GM18873 (cell line): ENCODE results near the gene SLC26A4.

Experiments used
- ATAC-seq: cut with Tn5 transposase; IDR thresholded peaks from one replicate; pipeline ENCODE4 v1.9.1; 2021; ENCODE audit warnings: mild to moderate bottlenecking, moderate library complexity, moderate number of reproducible peaks; ENCODE audit not compliant: unreplicated experiment, low FRiP score

The SLC26A4 gene

DNA sequence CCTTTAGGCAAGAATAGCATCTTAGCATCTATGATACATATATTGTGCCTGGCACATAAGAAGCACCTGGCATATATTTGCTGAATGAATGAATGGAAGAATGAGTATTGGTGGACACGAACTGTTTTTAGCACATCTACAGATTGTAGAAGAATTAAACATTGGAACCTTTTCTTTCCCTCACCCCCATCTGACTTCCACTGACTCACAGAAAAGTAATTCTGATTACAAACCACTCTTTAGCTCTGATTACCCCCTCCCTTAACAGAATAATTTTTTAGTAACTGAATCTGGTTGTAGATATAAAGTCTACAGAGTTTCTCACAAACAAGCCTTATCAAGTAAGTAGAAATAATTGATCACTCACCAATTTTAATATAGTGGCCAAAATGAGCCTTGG lies 31.9 kb downstream of the SLC26A4 start:
- ATAC-seq: no peak

DNA sequence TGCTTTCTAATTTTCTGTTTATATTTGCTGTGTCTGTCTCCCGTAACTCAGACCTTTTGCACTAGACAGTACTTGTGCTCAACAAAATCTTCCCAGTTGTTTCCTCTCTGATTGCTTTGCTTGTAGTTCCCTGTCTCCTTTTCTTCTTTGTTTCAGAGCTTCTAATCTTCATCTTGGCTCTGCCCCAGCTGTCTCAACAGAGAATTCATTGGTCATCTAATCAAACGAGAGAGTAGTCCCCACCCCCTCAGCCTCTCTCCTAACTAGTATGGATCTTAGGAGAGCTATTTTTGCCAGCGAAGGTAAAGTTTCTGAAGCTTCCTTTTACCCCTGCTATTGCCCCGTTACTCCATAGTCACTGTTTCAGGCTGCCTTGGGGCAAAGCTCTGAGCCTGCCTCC lies 32.8 kb downstream of the SLC26A4 start:
- no peak for ATAC-seq

DNA sequence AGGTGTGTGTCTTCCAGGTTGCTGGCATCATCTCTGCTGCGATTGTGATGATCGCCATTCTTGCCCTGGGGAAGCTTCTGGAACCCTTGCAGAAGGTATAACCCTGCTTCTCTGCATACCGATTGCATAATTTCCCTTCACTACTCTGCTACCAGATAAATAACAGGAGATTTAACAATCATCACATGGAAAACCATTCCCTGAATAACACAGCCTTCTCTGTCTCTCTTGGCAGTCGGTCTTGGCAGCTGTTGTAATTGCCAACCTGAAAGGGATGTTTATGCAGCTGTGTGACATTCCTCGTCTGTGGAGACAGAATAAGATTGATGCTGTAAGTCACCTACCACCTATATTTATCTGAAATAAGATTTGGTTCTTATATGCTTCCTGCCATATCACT lies 33.8 kb downstream of the SLC26A4 start:
- no peak for ATAC-seq

DNA sequence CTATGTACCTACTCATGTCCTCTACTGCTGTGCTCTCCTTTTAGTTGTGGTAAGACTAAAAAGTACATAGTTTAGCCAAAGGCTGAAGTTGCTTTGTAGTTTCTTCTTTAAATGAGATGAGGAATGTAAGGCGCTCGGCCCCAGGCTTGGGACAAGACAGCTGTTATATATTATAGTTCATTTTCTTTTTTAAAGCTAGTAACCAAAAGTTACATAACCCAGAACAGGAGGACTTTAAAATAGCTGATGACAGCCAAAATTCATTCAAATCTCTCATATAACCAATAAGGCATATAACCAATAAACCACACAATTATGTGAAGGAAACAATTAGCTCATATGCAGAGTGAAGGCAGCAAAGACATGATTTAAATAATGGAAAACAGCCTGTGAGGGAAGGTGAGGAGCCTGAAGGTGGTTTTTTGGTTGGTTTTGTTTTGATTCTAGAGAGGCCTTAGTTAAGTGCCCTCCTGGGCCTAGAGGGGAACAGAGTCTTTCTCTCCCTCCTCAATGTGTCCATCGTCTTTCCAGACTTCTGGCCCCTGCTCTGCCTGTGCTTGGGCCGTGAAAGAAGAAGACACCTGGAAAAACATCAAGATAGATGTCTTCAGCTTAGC lies 35.8 kb downstream of the SLC26A4 start:
- no peak for ATAC-seq

DNA sequence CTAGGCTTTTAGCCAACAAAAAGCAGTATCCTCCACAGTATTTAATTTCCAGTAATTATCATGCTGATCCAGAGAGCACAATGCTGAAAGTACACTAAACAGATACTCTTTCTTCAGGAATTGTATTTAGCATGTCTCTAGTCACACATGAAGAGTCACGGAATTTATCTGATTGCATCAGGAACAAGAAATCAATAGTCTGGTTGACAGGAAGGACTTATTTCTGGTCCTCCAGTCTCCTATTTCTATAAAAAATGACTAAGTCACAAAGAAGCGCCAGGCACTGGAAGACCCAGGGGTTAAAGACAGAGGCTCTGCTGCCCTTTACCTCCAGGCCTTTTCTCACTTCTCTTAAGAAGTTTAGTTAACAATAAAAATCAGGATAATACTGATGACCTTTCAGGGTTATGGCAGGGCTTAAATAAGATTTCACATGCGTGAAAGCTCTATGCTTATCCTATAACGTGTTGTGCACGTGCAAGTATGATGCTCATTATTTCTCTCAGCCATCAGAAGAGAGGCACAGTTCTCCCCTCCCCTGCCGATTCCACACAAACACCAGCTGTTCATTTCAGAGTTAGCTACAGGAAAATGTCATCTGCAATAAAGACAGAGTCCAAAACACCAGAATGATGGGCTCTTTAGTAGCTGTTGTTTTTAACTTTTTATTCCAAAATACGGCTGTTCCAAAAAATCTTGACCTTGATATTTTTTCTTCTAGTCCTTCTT lies 36.9 kb downstream of the SLC26A4 start:
- ATAC-seq: no peak

DNA sequence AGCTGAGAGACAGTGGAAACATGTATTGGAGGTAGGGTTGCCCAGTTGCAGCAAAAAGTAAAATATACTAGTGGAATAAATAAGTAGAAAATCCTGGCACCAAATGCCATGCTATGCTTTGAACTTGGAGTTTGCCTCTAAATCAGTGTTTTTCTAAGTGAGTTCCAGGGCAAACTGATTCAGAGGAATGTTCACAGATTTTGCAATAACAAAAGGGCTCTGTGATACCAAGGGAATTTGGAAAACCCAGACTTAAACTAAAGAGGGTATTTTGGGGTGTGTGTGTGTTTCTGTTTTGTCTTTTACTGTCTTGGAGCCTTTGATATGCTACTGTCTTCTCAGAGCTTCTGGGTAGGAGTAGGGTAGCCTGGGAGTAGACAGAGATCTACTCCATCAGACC lies 39.9 kb downstream of the SLC26A4 start:
- ATAC-seq: no peak

DNA sequence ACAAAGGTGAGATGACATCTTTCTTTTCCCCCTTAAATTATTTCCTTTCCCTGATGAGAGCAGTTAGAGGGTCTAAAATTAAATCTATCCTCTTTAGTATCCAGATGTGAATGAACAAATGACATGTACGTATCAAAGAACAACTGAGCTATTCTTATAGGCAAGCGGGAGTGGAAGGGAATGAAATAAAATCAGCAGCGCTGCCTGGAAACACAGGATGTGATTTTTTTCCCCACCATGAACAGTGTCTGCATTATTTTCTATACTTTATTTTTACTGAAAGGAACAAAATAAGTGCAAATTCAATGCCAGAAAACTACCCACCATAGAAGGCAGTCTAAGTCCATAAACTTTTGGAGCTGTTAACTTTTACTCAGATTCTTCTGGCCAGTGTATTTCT lies 40.6 kb downstream of the SLC26A4 start:
- no peak for ATAC-seq

DNA sequence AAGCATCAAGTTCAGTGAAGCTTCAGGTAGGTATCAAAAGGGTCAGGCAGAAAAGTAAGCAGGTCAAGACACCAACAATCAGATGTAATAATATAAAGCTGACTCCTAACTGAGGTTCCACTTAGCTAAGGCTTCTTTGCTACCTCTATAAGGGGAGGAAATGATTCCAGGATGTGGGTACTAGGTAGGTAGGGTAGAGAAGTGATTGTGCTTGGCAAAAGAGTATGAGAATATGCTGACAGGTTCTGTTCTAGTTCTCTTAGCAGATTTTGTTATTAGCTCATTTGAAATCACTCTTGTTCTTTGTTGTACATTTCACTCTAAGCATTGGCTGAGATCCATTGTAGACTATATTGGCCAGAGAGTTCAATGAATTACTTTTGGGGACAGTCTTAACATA lies 42.6 kb downstream of the SLC26A4 start:
- ATAC-seq: no peak

DNA sequence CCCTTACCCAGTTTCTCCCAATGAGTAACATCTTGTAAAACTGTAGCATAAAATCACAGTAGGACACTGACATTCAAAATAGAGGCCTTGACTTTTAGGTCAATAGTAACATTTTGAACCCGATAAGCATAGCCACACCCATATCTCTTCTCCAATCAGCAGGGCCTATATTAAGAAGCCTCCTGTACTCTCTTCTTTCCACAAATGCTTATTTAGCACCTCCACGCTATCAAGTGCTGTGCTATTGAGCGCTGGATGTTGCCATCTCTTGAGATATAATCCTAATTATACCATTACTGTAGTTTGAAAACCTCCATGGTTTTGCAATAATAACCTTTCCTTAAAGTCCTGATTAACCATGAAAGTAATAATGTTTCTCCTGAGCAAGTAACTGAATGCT lies 43.2 kb downstream of the SLC26A4 start:
- ATAC-seq: no peak

DNA sequence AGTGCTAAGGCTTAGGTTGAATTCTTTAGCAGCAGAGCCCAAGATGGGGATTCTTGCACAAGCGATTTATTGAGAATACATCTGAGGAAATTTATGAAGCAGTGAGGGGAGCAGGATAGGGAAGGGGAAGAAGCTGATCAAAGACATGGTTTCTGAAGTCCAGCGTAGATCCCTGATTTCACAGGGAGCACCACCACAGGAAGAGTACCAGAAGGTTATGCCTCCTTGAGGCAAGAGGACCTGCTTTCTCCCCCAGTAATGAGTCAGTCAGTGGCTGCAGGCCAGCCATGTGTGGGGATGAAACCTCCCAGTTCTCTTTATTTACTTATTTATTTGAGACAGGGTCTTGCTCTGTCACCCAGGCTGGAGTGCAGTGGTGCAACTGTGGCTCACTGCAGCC lies 48.3 kb downstream of the SLC26A4 start:
- ATAC-seq: no peak

DNA sequence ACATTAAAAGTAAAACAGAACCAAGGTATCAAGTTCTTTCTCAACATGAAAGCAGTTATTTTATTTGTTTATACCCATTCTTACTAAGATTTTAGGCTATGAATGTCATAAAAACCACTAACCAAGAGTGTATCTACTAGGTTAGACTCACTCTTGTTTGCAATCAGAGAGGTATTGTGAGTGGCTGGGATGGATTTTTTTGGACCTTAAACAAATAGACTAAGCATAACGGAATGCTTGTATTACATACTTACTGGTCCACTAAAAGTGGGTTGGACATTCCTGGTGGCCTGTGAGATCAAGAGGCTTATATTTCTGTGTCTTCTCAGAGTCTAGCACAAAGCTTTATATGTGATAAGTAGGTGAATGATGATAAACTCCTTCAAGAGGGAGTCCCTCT lies 50.7 kb downstream of the SLC26A4 start:
- no peak for ATAC-seq

DNA sequence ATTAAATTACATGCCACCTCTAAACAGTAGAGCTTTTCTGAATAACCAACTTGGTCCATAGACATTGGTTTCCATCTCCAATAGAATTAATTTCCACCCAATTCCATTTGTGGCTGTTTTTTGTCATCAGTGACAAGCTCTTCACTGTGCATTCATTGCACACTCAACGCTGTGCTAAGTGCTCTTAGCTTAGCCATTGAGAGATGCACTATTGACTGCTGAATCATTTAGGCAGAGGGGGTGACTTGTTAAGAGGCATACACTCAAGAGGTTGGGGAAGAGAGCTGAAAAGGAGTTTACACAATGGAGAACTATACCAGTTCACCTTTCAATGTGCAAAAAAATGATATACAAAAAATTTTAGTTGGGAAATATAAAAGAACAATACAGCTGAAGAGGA lies 51.4 kb downstream of the SLC26A4 start:
- ATAC-seq: no peak

DNA sequence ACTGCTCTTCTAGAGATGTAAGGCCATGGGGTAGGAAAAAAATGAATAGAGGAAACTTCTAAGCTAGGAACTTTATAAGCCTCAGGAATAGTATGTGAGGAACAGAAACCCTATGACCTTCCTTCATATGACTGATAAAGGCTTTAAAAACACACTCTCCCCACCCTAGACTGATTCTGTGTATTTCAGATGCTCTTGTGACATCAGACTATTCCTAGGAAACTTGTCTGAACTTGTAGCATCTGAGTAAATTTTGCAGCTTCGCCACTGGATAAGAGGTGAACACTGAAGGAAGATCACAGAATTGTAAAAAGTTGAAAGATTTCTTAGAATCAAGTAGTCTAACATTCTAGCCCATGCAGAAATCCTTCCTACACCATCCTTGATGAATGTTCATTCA lies 52.3 kb downstream of the SLC26A4 start:
- ATAC-seq: no peak

DNA sequence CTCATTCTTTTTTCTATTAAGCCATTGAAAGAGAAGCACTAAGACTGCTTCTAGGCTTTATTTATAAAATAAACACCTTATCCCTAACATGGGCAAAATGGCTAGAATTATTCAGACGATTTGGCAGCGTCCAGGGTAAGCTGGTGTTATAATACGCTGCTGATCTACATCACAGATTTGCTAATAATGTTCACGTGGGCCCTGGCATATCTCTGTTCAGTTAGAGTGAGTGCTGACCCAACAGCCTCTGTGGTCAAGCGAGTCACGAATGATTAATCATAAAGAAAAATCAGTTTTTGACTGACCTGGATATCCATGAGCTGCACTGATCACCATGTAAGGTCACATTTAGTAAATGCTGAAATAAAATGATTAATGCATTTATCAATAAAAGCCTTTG lies 54.9 kb downstream of the SLC26A4 start:
- no peak for ATAC-seq

DNA sequence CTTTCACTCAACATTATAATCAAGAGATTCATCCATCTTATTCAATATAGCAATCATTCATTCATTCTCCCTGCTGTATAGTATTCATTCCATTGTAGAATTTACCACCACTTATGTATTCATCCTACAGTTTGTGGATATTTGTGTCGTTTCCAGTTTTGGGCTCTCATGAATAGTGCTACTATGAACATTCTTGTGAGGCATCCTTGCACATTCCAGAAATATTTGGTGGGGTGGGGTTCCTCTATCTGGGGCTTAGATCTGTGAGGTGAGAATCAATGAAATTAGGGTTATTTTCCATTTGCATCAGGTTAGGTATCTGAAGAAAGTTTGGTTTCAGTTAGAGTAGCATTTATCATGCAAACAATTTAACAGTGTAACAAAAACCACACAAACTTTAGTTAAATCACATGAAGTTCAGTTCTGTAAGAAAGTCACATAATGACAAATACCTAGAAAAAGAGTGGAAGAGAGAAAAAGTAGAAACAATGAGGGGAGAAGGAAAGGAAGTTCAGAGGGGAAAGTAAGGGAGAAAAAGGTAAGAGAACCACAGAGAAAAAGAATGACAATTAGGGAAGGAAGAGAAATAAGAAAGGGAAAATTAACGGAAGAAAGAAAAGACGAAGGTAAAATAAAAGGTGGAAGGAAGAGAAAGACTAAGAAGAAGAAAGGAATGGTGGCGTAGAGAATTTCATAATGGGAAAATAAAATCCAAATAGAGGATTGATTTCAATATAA lies 58.0 kb downstream of the SLC26A4 start:
- no peak for ATAC-seq

DNA sequence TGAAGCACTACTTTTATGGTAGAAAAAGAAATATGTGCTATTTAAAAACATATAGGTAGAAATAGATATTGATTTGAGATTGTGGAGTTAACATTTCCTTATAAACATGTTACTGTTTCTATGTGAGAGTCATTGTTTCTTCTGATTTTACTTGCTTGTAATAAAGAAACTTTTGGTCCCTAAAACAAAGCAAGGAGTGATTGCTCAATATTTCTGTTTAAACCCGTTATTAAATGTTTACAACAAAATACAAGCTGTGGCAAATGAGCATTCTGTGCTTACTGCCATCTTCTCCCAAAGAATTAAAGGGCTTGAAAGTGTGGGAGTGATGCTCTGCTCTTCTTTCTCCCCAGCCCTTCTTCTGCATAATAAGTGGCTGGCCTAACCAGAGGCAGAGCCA lies 60.7 kb downstream of the SLC26A4 start:
- no peak for ATAC-seq

DNA sequence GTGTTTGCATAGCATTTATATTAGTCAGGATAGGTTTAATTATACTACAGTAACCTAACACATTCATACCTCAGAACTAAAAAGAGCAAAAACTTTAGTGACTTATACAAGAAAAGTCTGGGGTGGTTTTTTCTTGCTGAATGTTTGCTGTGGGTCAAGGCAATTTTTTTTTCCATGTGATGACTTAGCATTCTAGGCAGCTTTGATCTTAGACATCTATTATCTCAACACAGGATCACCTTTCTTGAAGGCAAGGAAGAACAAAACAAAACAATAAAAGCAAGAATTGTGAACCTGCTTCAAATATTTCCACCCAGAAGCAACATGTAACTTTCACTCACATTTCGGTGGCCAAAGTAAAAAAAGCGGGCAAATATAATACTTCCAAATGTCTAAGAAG lies 62.6 kb downstream of the SLC26A4 start:
- no peak for ATAC-seq

DNA sequence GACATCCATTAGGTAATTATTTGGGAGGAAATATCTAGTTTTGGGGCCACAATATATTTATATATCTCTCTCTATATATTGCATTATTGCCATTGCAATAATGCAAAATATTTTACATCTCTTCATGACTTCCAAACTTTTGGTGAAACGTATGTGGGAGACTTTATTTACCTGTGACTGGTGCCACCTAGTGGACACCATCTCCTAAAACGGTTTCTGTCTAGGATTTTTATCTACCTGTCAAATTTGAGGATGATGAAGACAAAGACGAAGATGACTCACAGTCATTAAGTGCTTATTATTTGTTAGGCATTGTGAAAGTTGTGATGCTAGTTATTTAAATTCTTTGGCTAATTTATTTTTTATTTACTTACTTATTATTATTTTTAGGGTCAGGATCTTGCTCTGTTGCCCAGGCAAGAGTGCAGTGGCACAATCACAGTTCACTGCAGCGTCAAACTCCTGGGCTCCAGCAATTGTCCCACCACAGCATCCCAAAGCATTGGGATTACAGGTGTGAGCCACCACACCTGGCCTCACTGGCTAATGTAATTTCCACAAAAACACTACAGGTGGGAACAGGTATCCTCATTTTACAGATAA lies 64.6 kb downstream of the SLC26A4 start:
- no peak for ATAC-seq

DNA sequence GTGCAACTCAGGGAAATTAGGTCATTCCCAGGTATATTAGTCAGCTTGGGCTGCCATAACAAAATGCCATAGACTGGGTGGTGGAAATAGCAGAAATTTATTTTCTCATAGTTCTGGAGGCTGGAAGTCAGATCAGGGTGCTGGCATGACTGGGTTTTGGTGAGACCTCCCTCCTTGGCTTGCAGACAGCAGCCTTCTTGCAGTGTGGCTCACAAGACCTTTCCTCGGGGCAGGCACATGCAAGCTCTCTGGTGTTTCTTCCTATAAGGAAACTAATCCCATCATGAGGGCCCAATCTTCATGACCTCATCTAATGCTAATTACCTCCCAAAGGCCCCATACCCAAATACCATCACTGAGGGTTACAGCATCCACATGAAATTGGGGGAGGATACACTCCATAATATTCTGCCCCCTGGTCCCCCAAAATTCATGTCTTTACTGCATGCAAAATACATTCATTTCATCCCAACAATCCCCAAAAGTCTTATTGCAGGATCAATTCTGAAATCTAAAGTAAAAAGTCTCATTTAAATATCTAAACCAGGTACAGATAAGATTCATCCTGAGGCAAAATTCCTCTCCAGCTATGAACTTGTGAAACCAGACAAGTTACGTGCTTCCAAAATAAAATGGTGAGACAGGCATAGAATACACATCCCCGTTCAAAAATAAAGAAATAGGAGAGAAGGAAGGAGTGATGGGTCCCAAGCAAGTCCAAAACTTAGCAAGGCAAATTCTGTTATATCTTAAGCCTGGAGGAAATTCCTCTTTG lies 65.9 kb downstream of the SLC26A4 start:
- no peak for ATAC-seq

DNA sequence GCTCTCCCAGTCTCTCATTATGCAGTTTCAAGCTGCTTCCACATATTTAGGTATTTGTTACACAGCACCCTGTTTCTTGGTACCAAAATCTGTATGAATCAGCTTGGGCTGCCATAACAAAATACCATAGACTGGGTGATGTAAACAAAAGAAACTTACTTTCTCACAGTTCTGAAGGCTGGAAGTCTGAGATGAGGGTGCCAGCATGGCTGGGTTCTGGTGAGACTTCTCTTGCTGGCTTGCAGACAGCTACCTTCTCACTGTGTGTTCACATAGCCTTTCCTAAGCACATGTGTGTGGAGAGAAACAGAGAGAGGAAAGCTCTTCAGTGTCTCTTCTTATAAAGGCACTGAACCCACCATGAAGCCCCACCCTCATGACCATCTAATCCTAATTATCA lies 67.6 kb downstream of the SLC26A4 start:
- ATAC-seq: no peak
